HepG2 (cell line): ENCODE data around the gene NDUFB7. TPM values are rescaled to one million over a fixed set of nuclear protein-coding genes. Genes with fewer than 3 reads are reported as not detected.

Source experiments
- FOXK1 ChIP-seq: sonication (generic); formaldehyde crosslinking; IDR thresholded peaks from 2 replicates; pipeline ENCODE4 v1.4.0; 2020; ENCODE audit warnings: low read depth, missing genetic modification reagents, borderline replicate concordance
- FOXK2 ChIP-seq: fragments of 450-650 bp; IDR thresholded peaks from 2 replicates; pipeline ENCODE4 v1.6.1; 2016
- GABPB1 ChIP-seq: IDR thresholded peaks from 2 replicates; pipeline ENCODE4 v1.6.1; 2016; ENCODE audit warnings: mild to moderate bottlenecking, missing genetic modification reagents, moderate library complexity, missing compliant biosample characterization
- HIC2 ChIP-seq: sonication (generic); formaldehyde crosslinking; IDR thresholded peaks from 2 replicates; pipeline ENCODE4 v1.9.0; 2022; ENCODE audit warnings: low read depth, missing genetic modification reagents
- HOXA3 ChIP-seq: sonication (generic); formaldehyde crosslinking; IDR thresholded peaks from 2 replicates; pipeline ENCODE4 v1.5.0; 2020; ENCODE audit warnings: missing genetic modification reagents
- KAT8 ChIP-seq: IDR thresholded peaks from 2 replicates; pipeline ENCODE4 v1.6.1; 2016; ENCODE audit warnings: missing genetic modification reagents, missing compliant biosample characterization
- MYC ChIP-seq: sonication (generic); formaldehyde crosslinking; IDR thresholded peaks from 2 replicates; pipeline ENCODE4 v1.9.0; 2021; ENCODE audit warnings: missing genetic modification reagents, borderline replicate concordance
- RBAK ChIP-seq: sonication (generic); formaldehyde crosslinking; IDR thresholded peaks from 2 replicates; pipeline ENCODE4 v1.5.1; 2020; ENCODE audit warnings: mild to moderate bottlenecking, missing genetic modification reagents
- SAP130 ChIP-seq: IDR thresholded peaks from 2 replicates; pipeline ENCODE4 v1.6.1; 2016; ENCODE audit warnings: low read depth
- STAG1 ChIP-seq: sonication (generic); formaldehyde crosslinking; IDR thresholded peaks from 2 replicates; pipeline ENCODE4 v1.4.0; 2020; ENCODE audit warnings: missing genetic modification reagents
- ZBTB33 ChIP-seq: sonication (generic); formaldehyde crosslinking; IDR thresholded peaks from 2 replicates; pipeline ENCODE4 v1.4.0; 2020; ENCODE audit warnings: missing genetic modification reagents
- ZFP1 ChIP-seq: IDR thresholded peaks from 2 replicates; pipeline ENCODE4 v1.6.1; 2016
- ZKSCAN8 ChIP-seq: IDR thresholded peaks from 2 replicates; pipeline ENCODE4 v1.6.1; 2016; ENCODE audit warnings: borderline replicate concordance, missing genetic modification reagents, missing compliant biosample characterization
- ZNF614 ChIP-seq: IDR thresholded peaks from 2 replicates; pipeline ENCODE4 v1.6.1; 2018; ENCODE audit warnings: missing biosample characterization, missing genetic modification reagents, inconsistent platforms, borderline replicate concordance
- ZSCAN25 ChIP-seq: sonication (generic); formaldehyde crosslinking; IDR thresholded peaks from 2 replicates; pipeline ENCODE4 v1.8.0; 2022; ENCODE audit warnings: mild to moderate bottlenecking, missing genetic modification reagents
- polyA plus RNA-seq, 8 experiments: library from polyadenylated mRNA; depleted of rRNA in 3 of 8; stranded (reverse) in 7 of 8; unstranded in 1 of 8; fragments of >200 nt; fragmentation: Illumina TruSeq in 4 of 8; extraction: Trizol in 4 of 8; gene quantifications; 2 replicates each; pipeline versions ENCODE4 v1.2.1 to v1.2.3, GENCODE V29; 2011 to 2016; ENCODE audit warnings: low read depth in 4 of 8, missing spikeins in 1 of 8, mixed read lengths in 1 of 8; ENCODE audit not compliant: insufficient read depth in 1 of 8
- total RNA-seq, 5 experiments: library from RNA; depleted of rRNA; stranded (reverse); fragments of >200 nt; fragmentation: Illumina TruSeq; extraction: Trizol; gene quantifications; 2 replicates each; pipeline ENCODE4 v1.2.3, GENCODE V29; 2016; ENCODE audit warnings: low read depth in 1 of 5
- TF ChIP-seq, protein P1 (sequence below): sonication (generic); formaldehyde crosslinking; IDR thresholded peaks from 2 replicates; pipeline ENCODE4 v1.5.1; 2020; ENCODE audit warnings: mild to moderate bottlenecking, missing genetic modification reagents
- TF ChIP-seq, protein P2 (sequence below): sonication (generic); formaldehyde crosslinking; IDR thresholded peaks from 2 replicates; pipeline ENCODE4 v1.8.0; 2022; ENCODE audit warnings: mild to moderate bottlenecking, missing genetic modification reagents
- TF ChIP-seq, protein P3 (sequence below): sonication (generic); formaldehyde crosslinking; IDR thresholded peaks from 2 replicates; pipeline ENCODE4 v1.4.0; 2020; ENCODE audit warnings: mild to moderate bottlenecking, missing genetic modification reagents

Gene NDUFB7
- total and polyA plus RNA-seq, 2 of the 13 experiments (the other 11 are each of a cell fraction or from before 2014, with no cell fraction given) = 156 to 198 TPM

DNA sequence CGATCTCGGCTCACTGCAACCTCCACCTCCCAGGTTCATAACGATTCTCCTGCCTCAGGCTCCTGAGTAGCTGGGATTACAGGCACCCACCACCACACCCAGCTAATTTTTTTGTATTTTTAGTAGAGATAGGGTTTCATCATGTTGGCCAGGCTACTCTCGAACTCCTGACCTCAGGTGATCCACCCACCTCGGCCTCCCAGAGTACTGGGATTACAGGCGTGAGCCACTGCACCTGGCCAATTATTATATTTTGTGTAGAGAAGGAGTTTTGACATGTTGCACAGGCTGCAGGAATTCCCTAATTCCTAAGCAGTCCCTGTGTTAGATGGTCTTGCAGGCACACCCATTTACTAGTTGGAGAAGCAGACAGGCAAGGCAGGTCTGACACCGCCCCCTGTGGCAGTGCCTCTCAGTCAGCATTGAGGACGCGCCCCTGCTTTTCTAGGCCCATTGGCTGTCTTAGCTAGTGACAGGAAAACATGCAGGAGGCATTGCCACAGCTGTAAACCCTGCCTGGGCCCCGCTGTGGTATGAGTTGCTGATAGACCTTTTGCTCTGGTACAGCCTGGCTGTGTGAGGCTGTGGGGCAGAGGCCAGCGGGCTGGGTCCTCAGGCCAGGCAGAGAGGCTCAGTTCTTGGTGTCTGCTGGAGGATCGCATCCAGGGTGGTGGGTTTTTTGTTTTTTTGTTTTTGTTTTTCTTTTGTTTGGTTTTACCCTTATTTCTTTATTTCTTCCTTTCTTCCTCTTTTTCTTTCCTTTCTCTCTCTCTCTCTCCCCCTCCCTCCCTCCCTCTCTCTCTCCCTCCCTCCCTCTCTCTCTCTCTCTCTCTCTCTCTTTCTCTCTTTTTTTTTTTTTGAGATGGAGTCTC lies 20.5 kb downstream of the NDUFB7 start (continued):
- peak; percentile 47; the same call in 1 of the 2 replicates for TF ChIP-seq ZKSCAN8 (CRISPR knock-in tag)
- peak; percentile 80 for TF ChIP-seq FOXK2
- TF ChIP-seq ZFP1 (CRISPR knock-in tag) = peak; percentile 86
- TF ChIP-seq, protein P1, sequence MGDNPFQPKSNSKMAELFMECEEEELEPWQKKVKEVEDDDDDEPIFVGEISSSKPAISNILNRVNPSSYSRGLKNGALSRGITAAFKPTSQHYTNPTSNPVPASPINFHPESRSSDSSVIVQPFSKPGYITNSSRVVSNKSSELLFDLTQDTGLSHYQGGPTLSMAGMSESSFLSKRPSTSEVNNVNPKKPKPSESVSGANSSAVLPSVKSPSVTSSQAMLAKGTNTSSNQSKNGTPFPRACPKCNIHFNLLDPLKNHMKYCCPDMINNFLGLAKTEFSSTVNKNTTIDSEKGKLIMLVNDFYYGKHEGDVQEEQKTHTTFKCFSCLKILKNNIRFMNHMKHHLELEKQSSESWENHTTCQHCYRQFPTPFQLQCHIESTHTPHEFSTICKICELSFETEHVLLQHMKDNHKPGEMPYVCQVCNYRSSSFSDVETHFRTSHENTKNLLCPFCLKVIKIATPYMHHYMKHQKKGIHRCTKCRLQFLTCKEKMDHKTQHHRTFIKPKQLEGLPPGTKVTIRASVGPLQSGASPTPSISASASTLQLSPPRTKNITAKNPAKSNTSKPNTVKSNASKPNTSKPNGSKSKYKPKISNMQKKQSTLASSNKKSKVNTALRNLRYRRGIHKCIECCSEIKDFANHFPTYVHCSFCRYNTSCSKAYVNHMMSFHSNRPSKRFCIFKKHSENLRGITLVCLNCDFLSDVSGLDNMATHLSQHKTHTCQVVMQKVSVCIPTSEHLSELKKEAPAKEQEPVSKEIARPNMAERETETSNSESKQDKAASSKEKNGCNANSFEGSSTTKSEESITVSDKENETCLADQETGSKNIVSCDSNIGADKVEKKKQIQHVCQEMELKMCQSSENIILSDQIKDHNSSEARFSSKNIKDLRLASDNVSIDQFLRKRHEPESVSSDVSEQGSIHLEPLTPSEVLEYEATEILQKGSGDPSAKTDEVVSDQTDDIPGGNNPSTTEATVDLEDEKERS (CRISPR knock-in tag) = 0 out of 2 replicates have a peak, but pooled peaks have one; percentile 47
- peak; percentile 41; the same call in 1 of the 2 replicates for TF ChIP-seq HOXA3 (CRISPR knock-in tag)
- TF ChIP-seq ZSCAN25 (CRISPR knock-in tag) = peak; percentile 91
- peak; percentile 34; the same call in 1 of the 2 replicates for TF ChIP-seq MYC (CRISPR knock-in tag)
- peak; percentile 96 for TF ChIP-seq SAP130 (CRISPR knock-in tag)
- peak; percentile 66 for TF ChIP-seq STAG1
- peak; percentile 54 for TF ChIP-seq ZBTB33
- TF ChIP-seq, protein P2, sequence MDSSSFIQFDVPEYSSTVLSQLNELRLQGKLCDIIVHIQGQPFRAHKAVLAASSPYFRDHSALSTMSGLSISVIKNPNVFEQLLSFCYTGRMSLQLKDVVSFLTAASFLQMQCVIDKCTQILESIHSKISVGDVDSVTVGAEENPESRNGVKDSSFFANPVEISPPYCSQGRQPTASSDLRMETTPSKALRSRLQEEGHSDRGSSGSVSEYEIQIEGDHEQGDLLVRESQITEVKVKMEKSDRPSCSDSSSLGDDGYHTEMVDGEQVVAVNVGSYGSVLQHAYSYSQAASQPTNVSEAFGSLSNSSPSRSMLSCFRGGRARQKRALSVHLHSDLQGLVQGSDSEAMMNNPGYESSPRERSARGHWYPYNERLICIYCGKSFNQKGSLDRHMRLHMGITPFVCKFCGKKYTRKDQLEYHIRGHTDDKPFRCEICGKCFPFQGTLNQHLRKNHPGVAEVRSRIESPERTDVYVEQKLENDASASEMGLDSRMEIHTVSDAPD = peak; percentile 33; the same call in 1 of the 2 replicates
- TF ChIP-seq, protein P3, sequence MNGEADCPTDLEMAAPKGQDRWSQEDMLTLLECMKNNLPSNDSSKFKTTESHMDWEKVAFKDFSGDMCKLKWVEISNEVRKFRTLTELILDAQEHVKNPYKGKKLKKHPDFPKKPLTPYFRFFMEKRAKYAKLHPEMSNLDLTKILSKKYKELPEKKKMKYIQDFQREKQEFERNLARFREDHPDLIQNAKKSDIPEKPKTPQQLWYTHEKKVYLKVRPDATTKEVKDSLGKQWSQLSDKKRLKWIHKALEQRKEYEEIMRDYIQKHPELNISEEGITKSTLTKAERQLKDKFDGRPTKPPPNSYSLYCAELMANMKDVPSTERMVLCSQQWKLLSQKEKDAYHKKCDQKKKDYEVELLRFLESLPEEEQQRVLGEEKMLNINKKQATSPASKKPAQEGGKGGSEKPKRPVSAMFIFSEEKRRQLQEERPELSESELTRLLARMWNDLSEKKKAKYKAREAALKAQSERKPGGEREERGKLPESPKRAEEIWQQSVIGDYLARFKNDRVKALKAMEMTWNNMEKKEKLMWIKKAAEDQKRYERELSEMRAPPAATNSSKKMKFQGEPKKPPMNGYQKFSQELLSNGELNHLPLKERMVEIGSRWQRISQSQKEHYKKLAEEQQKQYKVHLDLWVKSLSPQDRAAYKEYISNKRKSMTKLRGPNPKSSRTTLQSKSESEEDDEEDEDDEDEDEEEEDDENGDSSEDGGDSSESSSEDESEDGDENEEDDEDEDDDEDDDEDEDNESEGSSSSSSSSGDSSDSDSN (CRISPR knock-in tag) = peak; percentile 35; the same call in 1 of the 2 replicates
- TF ChIP-seq HIC2 (CRISPR knock-in tag) = peak; percentile 67; the same call in 1 of the 2 replicates
- TF ChIP-seq KAT8 (CRISPR knock-in tag) = peak; percentile 48; the same call in 1 of the 2 replicates
- TF ChIP-seq RBAK (CRISPR knock-in tag) = 0 out of 2 replicates have a peak, but pooled peaks have one; percentile 73
- 0 out of 2 replicates have a peak, but pooled peaks have one; percentile 38 for TF ChIP-seq GABPB1 (CRISPR knock-in tag)
- peak; percentile 39; the same call in 1 of the 2 replicates for TF ChIP-seq FOXK1 (CRISPR knock-in tag)
- TF ChIP-seq ZNF614 = peak; percentile 68
